CD14-positive monocyte (primary cell): ENCODE measurements around the gene SLC22A1. TPM values are rescaled to one million over a fixed set of nuclear protein-coding genes. Genes with fewer than 3 reads are reported as not detected.

Experiments used
- DNase-seq, 3 donors: peaks; one replicate each; pipeline ENCODE4 v3.0.0-alpha.2; 2011 to 2022
- H2AFZ ChIP-seq: 2 replicates; pipeline ENCODE4 v1.6.0; 2012; ENCODE audit warnings: mild to moderate bottlenecking, low read depth, low read length, inconsistent platforms; ENCODE audit not compliant: insufficient read depth, poor library complexity, severe bottlenecking
- H3K27ac ChIP-seq, 2 donors: 1 replicate in 1 of 2; 2 replicates in 1 of 2; pipeline ENCODE4 v1.5.1; 2012 to 2013; ENCODE audit warnings: low read length in 2 of 2, control low read depth in 1 of 2, inconsistent platforms in 1 of 2, low read depth in 1 of 2, mild to moderate bottlenecking in 1 of 2
- H3K27me3 ChIP-seq, 2 donors: one replicate each; pipeline versions ENCODE4 v1.6.0 to v1.6.1; 2011 to 2013; ENCODE audit warnings: low read length in 2 of 2; ENCODE audit not compliant: control insufficient read depth in 2 of 2, insufficient read depth in 2 of 2
- H3K36me3 ChIP-seq, 2 donors: replicated peaks in 1 of 2; 1 replicate in 1 of 2; 2 replicates in 1 of 2; pipeline versions ENCODE4 v1.5.1 to v1.6.1; 2012 to 2013; ENCODE audit warnings: low read length in 2 of 2, control low read depth in 1 of 2, inconsistent platforms in 1 of 2, mild to moderate bottlenecking in 1 of 2; ENCODE audit not compliant: insufficient read depth in 2 of 2, control insufficient read depth in 1 of 2
- H3K4me1 ChIP-seq, 2 donors: 1 replicate in 1 of 2; 2 replicates in 1 of 2; pipeline versions ENCODE4 v1.5.1 to v1.6.1; 2012 to 2013; ENCODE audit warnings: low read length in 2 of 2, control low read depth in 1 of 2, inconsistent platforms in 1 of 2, mild to moderate bottlenecking in 1 of 2, moderate library complexity in 1 of 2; ENCODE audit not compliant: insufficient read depth in 2 of 2, control insufficient read depth in 1 of 2
- H3K4me2 ChIP-seq: replicated peaks from 2 replicates; pipeline ENCODE3; 2012; ENCODE audit warnings: low read length, moderate library complexity, mild to moderate bottlenecking; ENCODE audit not compliant: poor library complexity, severe bottlenecking; ENCODE audit errors: extremely low read depth
- H3K4me3 ChIP-seq, 3 experiments: fragments of 200-600 bp in 1 of 3; sonication (generic) in 1 of 3; replicated peaks in 1 of 3; 1 replicate in 2 of 3; 2 replicates in 1 of 3; pipeline ENCODE4 v1.5.1; 2011 to 2013; ENCODE audit warnings: low read length in 3 of 3, mild to moderate bottlenecking in 3 of 3, control low read depth in 2 of 3, low read depth in 2 of 3, inconsistent platforms in 1 of 3, moderate library complexity in 1 of 3
- H3K79me2 ChIP-seq: 2 replicates; pipeline ENCODE4 v1.6.0; 2012; ENCODE audit warnings: mild to moderate bottlenecking, control low read depth, inconsistent platforms, low read length, moderate library complexity; ENCODE audit not compliant: insufficient read depth
- H3K9ac ChIP-seq: 2 replicates; pipeline ENCODE4 v1.6.0; 2017; ENCODE audit warnings: low read length, mild to moderate bottlenecking; ENCODE audit not compliant: insufficient read depth, poor library complexity, severe bottlenecking
- H3K9me3 ChIP-seq, 2 donors: replicated peaks in 1 of 2; 1 replicate in 1 of 2; 2 replicates in 1 of 2; pipeline versions ENCODE4 v1.5.1 to v1.6.1; 2012 to 2013; ENCODE audit warnings: low read length in 2 of 2, control low read depth in 1 of 2; ENCODE audit not compliant: control insufficient read depth in 1 of 2, insufficient read depth in 1 of 2
- H4K20me1 ChIP-seq: 2 replicates; pipeline ENCODE4 v1.6.0; 2012; ENCODE audit warnings: mild to moderate bottlenecking, low read length, control low read depth, moderate library complexity; ENCODE audit not compliant: insufficient read depth
- H3K27ac Mint-ChIP-seq, 7 donors: one replicate each; pipeline ENCODE4 v1.8.0; 2020; ENCODE audit warnings: mild to moderate bottlenecking in 7 of 7, mixed read lengths in 7 of 7, moderate library complexity in 6 of 7, inconsistent platforms in 2 of 7
- H3K27me3 Mint-ChIP-seq, 3 donors: one replicate each; pipeline ENCODE4 v1.8.0; 2021 to 2022; ENCODE audit warnings: low read depth in 3 of 3, mild to moderate bottlenecking in 3 of 3, mixed read lengths in 3 of 3, moderate library complexity in 3 of 3, inconsistent platforms in 1 of 3
- H3K36me3 Mint-ChIP-seq, 2 donors: one replicate each; pipeline ENCODE4 v1.8.0; 2020; ENCODE audit warnings: mixed read lengths in 2 of 2, inconsistent platforms in 1 of 2, mild to moderate bottlenecking in 1 of 2
- H3K4me1 Mint-ChIP-seq: one replicate; pipeline ENCODE4 v1.8.0; 2020; ENCODE audit warnings: mild to moderate bottlenecking, mixed read lengths
- H3K4me3 Mint-ChIP-seq, 2 donors: one replicate each; pipeline ENCODE4 v1.8.0; 2020; ENCODE audit warnings: mild to moderate bottlenecking in 2 of 2, mixed read lengths in 2 of 2, moderate library complexity in 1 of 2
- H3K9me3 Mint-ChIP-seq, 7 donors: one replicate each; pipeline ENCODE4 v1.8.0; 2020 to 2022; ENCODE audit warnings: mixed read lengths in 7 of 7, mild to moderate bottlenecking in 6 of 7, moderate library complexity in 6 of 7, inconsistent platforms in 2 of 7
- WGBS: methylation state at CpG from one replicate; pipeline ENCODE4 v1.1.5; 2013; ENCODE audit warnings: missing lambda C conversion rate; ENCODE audit not compliant: insufficient coverage; 5-methylcytosine and 5-hydroxymethylcytosine counted together
- intact Hi-C, 2 donors: fragments of 100-400 bp; cut with micrococcal nuclease; formaldehyde crosslinking; loops; one replicate each; pipeline versions ENCODE4 v1.15.0 to v1.15.1; 2023
- polyA plus RNA-seq, 3 donors: library from polyadenylated mRNA; depleted of rRNA in 1 of 3; unstranded in 2 of 3; stranded (reverse) in 1 of 3; fragments of 300-500 nt in 2 of 3; fragments of >200 nt in 1 of 3; fragmentation: Illumina TruSeq in 2 of 3; gene quantifications; 1 replicate in 2 of 3; 2 replicates in 1 of 3; pipeline ENCODE4 v1.2.3, GENCODE V29; 2012 to 2021
- TF ChIP-seq, protein P1 (sequence below): fragments of 200-600 bp; IDR thresholded peaks from one replicate; pipeline ENCODE4 v1.8.0; 2022; ENCODE audit warnings: antibody characterized with exemption, mild to moderate bottlenecking

Gene SLC22A1
- polyA plus RNA-seq, 3 donors: 0.36 to 0.48 TPM; not detected in 1

DNA sequence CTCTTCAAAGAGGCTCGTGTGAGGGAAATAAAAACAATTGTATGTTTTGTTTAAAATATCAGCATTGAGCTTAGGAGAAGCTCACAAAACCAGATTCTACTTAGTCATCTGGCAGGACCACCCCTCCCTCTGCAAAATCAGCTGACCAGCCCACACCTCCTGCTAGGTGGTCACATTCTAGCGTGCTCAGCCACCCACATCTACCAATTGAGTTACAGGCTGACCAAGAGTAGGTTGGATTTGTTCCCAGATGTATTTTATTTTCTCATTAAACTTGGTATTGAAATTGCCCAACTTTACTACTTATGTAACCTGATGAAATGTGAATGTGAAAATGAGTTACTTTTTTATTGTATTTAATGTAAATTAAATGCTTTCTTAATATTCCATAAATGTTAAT, 80.8 kb downstream of the SLC22A1 start:
- H2AFZ ChIP-seq: no peak overlapping the region
- no peak overlapping the region for H3K27ac Mint-ChIP-seq
- H3K79me2 ChIP-seq: no peaks in the 10 kb centered on the region
- H3K4me1 Mint-ChIP-seq: no peaks in the 10 kb centered on the region
- H3K36me3 Mint-ChIP-seq: no peaks in the 10 kb centered on the region
- no peak overlapping the region for H3K4me2 ChIP-seq
- H4K20me1 ChIP-seq: no peaks in the 10 kb centered on the region
- H3K9ac ChIP-seq: no peak overlapping the region
- H3K9me3 ChIP-seq: peaks cover 0 to 5% of the 10 kb centered on the region in 2 donors
- intact Hi-C loops: no loop called here
- H3K27ac ChIP-seq: no peak overlapping the region
- H3K4me3 Mint-ChIP-seq: no peak overlapping the region
- no CpG with 5 or more reads among the region's 2 CpGs for WGBS
- H3K9me3 Mint-ChIP-seq: peaks cover 2 to 13% (median 6%) of the 10 kb centered on the region in 7 donors
- no peak overlapping the region for H3K4me3 ChIP-seq
- no peak for DNase-seq
- no peaks in the 10 kb centered on the region for H3K36me3 ChIP-seq
- peaks cover 0 to 7% (median 4%) of the 10 kb centered on the region in 3 donors for H3K27me3 Mint-ChIP-seq
- no peaks in the 10 kb centered on the region for H3K4me1 ChIP-seq
- H3K27me3 ChIP-seq: no peaks in the 10 kb centered on the region
- TF ChIP-seq, protein P1, sequence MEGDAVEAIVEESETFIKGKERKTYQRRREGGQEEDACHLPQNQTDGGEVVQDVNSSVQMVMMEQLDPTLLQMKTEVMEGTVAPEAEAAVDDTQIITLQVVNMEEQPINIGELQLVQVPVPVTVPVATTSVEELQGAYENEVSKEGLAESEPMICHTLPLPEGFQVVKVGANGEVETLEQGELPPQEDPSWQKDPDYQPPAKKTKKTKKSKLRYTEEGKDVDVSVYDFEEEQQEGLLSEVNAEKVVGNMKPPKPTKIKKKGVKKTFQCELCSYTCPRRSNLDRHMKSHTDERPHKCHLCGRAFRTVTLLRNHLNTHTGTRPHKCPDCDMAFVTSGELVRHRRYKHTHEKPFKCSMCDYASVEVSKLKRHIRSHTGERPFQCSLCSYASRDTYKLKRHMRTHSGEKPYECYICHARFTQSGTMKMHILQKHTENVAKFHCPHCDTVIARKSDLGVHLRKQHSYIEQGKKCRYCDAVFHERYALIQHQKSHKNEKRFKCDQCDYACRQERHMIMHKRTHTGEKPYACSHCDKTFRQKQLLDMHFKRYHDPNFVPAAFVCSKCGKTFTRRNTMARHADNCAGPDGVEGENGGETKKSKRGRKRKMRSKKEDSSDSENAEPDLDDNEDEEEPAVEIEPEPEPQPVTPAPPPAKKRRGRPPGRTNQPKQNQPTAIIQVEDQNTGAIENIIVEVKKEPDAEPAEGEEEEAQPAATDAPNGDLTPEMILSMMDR: no peak

DNA sequence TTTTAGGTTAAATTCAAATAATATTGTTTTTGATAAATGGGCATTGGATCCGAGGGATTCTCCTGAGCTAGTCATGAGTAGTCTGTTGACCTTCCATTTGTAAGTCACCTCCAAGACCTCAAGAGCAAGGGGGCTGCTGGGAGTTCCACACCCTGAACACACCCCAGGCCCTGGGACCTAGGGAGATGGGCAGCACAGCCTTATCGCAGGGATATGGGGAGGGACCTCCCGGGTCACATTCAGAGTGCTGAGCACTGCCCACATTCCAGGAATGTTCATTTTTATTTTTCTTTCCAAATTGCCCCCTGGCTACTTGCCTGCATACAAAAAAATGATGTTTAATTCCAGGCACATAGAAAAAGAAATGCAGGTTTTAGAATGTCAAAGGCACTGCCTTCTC, 81.5 kb downstream of the SLC22A1 start:
- H4K20me1 ChIP-seq: no peaks in the 10 kb centered on the region
- Mint-ChIP-seq H3K4me1 (no peaks in the 10 kb centered on the region), H3K4me3 (no peak overlapping the region), H3K27ac (no peak overlapping the region), H3K27me3 (peaks cover 0 to 7% (median 4%) of the 10 kb centered on the region in 3 donors), H3K9me3 (peaks cover 3 to 16% (median 7%) of the 10 kb centered on the region in 7 donors), H3K36me3 (no peaks in the 10 kb centered on the region)
- H3K27me3 ChIP-seq: no peaks in the 10 kb centered on the region
- no peak overlapping the region for H3K9ac ChIP-seq
- no peak overlapping the region for H3K4me2 ChIP-seq
- H2AFZ ChIP-seq: no peak overlapping the region
- H3K36me3 ChIP-seq: no peaks in the 10 kb centered on the region
- H3K9me3 ChIP-seq: peaks cover 0 to 7% of the 10 kb centered on the region in 2 donors
- H3K27ac ChIP-seq: no peak overlapping the region
- no peak for DNase-seq
- TF ChIP-seq, protein P1: no peak
- H3K4me1 ChIP-seq: no peaks in the 10 kb centered on the region
- intact Hi-C loops: no loop called here
- no peak overlapping the region for H3K4me3 ChIP-seq
- no peaks in the 10 kb centered on the region for H3K79me2 ChIP-seq
- WGBS: no CpG with 5 or more reads among the region's 3 CpGs
